ENCODE measurements around the gene RBM44.

DNA sequence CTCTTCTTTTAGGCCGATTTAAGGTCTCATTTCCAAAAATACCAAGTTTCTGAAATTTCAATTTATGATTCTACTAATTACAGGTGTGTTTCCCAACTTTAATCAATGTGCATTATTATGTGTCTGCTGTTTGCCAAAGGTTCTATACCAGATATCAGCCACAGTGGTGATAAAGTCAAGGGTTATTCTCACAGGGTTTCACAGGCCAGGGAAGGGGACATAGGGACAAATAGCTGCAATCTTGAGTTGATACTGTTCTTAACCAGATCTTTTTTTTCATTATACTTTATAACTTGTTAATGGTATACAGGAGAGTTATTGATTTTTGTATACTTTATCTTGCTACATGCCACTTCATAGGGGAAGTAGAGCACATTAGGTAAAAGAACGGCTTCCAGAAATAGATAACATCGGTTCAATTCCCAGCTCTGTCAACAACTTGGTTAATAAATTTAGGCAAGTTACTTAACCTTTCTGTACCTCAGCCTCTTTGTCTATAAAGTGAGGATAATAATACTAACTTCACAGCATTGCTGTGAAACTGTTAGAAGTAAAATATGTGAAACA, 28.9 kb downstream of the RBM44 start:
- no peak for TF ChIP-seq CTCF (conservative IDR thresholded peaks at IDR 0.05; ENCODE audit: low read depth, low read length)
- no peak for TF ChIP-seq EZH2 (IDR thresholded peaks at IDR 0.05; ENCODE audit: borderline replicate concordance, low read depth, low read length, poor library complexity, severe bottlenecking)
